IMR-90 (cell line): ENCODE data around the gene EXOC6B. TPM values are rescaled to one million over a fixed set of nuclear protein-coding genes. Genes with fewer than 3 reads are reported as not detected.
A peak's percentile ranks its signal among the peaks of the same experiment; 100 is the strongest.

Experiments used
- ATAC-seq: fragments of 200-7000 bp; cut with Tn5 transposase; 2 replicates; pipeline ENCODE4 v1.9.1; 2020; ENCODE audit warnings: low read depth, mild to moderate bottlenecking, moderate library complexity
- BruUV-seq: library from RNA; stranded (reverse); fragments of 400-500 nt; replicated peaks from 2 replicates; lab custom pipeline; 2021; lab: Mats Ljungman, UMichigan
- CTCF ChIA-PET: fragments of 300-600 bp; formaldehyde crosslinking; extraction: SDS; loops from one replicate; lab custom pipeline; 2021; ENCODE audit warnings: antibody characterized with exemption; lab: Yijun Ruan, JAX
- POLR2A ChIA-PET: fragments of 300-600 bp; sonication (Branson Sonifier 250); formaldehyde crosslinking; loops from one replicate; lab custom pipeline; 2022; ENCODE audit warnings: antibody characterized with exemption; ENCODE audit not compliant: unreplicated experiment; lab: Charles Lee
- DNase-seq: peaks from one replicate; pipeline ENCODE4 v3.0.0; 2013
- H2AFZ ChIP-seq: replicated peaks from 2 replicates; pipeline ENCODE3; 2013; ENCODE audit warnings: low read length, mild to moderate bottlenecking; ENCODE audit not compliant: poor library complexity
- H2AK5ac ChIP-seq: 2 replicates; pipeline ENCODE4 v1.6.1; 2013; ENCODE audit warnings: low read depth, low read length, inconsistent platforms
- H2AK9ac ChIP-seq: replicated peaks from 2 replicates; pipeline ENCODE3; 2013; ENCODE audit warnings: mild to moderate bottlenecking, low read depth, low read length, moderate library complexity; ENCODE audit not compliant: poor library complexity
- H2BK120ac ChIP-seq: 2 replicates; pipeline ENCODE4 v1.6.1; 2013; ENCODE audit warnings: low read depth, low read length, inconsistent platforms
- H2BK15ac ChIP-seq: 3 replicates; pipeline ENCODE4 v1.6.1; 2013; ENCODE audit warnings: low read depth, low read length, inconsistent platforms
- H2BK20ac ChIP-seq: 2 replicates; pipeline ENCODE4 v1.6.1; 2013; ENCODE audit warnings: low read depth, mild to moderate bottlenecking, inconsistent platforms, low read length, moderate library complexity
- H2BK5ac ChIP-seq: 2 replicates; pipeline ENCODE4 v1.6.1; 2013; ENCODE audit warnings: mild to moderate bottlenecking, low read depth, low read length, inconsistent platforms; ENCODE audit not compliant: poor library complexity, severe bottlenecking
- H3K14ac ChIP-seq: replicated peaks from 2 replicates; pipeline ENCODE4 v1.6.1; 2013; ENCODE audit warnings: low read depth, low read length, inconsistent platforms
- H3K18ac ChIP-seq: 2 replicates; pipeline ENCODE4 v1.6.1; 2013; ENCODE audit warnings: low read depth, low read length, control low read depth
- H3K23ac ChIP-seq: 2 replicates; pipeline ENCODE4 v1.6.1; 2013; ENCODE audit warnings: low read depth, low read length, inconsistent platforms
- H3K27ac ChIP-seq: 2 replicates; pipeline ENCODE4 v1.5.1; 2013; ENCODE audit warnings: mild to moderate bottlenecking, control low read depth, low read length; ENCODE audit not compliant: insufficient read depth
- H3K27me3 ChIP-seq: 2 replicates; pipeline ENCODE4 v1.6.1; 2013; ENCODE audit warnings: low read length; ENCODE audit not compliant: control insufficient read depth, insufficient read depth
- H3K36me3 ChIP-seq: 2 replicates; pipeline ENCODE4 v1.6.1; 2013; ENCODE audit warnings: low read length, mixed read lengths; ENCODE audit not compliant: control insufficient read depth, insufficient read depth
- H3K4ac ChIP-seq: 2 replicates; pipeline ENCODE4 v1.6.1; 2013; ENCODE audit warnings: low read depth, low read length, inconsistent platforms
- H3K4me1 ChIP-seq: 2 replicates; pipeline ENCODE4 v1.6.1; 2013; ENCODE audit warnings: low read length, mixed read lengths; ENCODE audit not compliant: control insufficient read depth, insufficient read depth
- H3K4me2 ChIP-seq: 2 replicates; pipeline ENCODE4 v1.6.1; 2013; ENCODE audit warnings: low read depth, mild to moderate bottlenecking, control low read depth, low read length, moderate library complexity
- H3K4me3 ChIP-seq: 2 replicates; pipeline ENCODE4 v1.5.1; 2013; ENCODE audit warnings: low read depth, mild to moderate bottlenecking, control low read depth, low read length, moderate library complexity; ENCODE audit not compliant: insufficient read depth
- H3K56ac ChIP-seq: 2 replicates; pipeline ENCODE4 v1.6.1; 2013; ENCODE audit warnings: low read length, inconsistent platforms; ENCODE audit not compliant: insufficient read depth; ENCODE audit errors: extremely low read depth
- H3K79me1 ChIP-seq, 2 experiments: 2 replicates each; pipeline ENCODE4 v1.6.1; 2013; ENCODE audit warnings: low read length in 2 of 2, inconsistent platforms in 1 of 2, low read depth in 1 of 2
- H3K9ac ChIP-seq: 2 replicates; pipeline ENCODE4 v1.6.1; 2013; ENCODE audit warnings: low read depth, low read length, control low read depth
- H3K9me1 ChIP-seq: 2 replicates; pipeline ENCODE4 v1.6.1; 2013; ENCODE audit warnings: low read length, inconsistent platforms; ENCODE audit not compliant: insufficient read depth
- H3K9me3 ChIP-seq: 2 replicates; pipeline ENCODE4 v1.6.1; 2013; ENCODE audit warnings: low read length; ENCODE audit not compliant: control insufficient read depth, insufficient read depth
- H4K20me1 ChIP-seq: 2 replicates; pipeline ENCODE4 v1.6.1; 2013; ENCODE audit warnings: low read length, inconsistent platforms; ENCODE audit not compliant: insufficient read depth
- H4K5ac ChIP-seq: 2 replicates; pipeline ENCODE4 v1.6.1; 2013; ENCODE audit warnings: mild to moderate bottlenecking, low read depth, low read length, control low read depth
- H4K8ac ChIP-seq, 2 experiments: 2 replicates each; pipeline ENCODE4 v1.6.1; 2013; ENCODE audit warnings: low read depth in 2 of 2, low read length in 2 of 2, control low read depth in 1 of 2, inconsistent platforms in 1 of 2
- H4K91ac ChIP-seq: 2 replicates; pipeline ENCODE4 v1.6.1; 2013; ENCODE audit warnings: low read depth, low read length, inconsistent platforms; ENCODE audit not compliant: insufficient read depth
- BHLHE40 ChIP-seq: fragments of 150-350 bp; IDR thresholded peaks from 2 replicates; pipeline ENCODE4 v1.6.1; 2016; ENCODE audit warnings: mild to moderate bottlenecking, low read depth, low read length
- CHD1 ChIP-seq: IDR thresholded peaks from 2 replicates; pipeline ENCODE4 v1.6.1; 2012; ENCODE audit warnings: low read depth, low read length, improper control_type of control experiment
- ELK1 ChIP-seq: fragments of 150-350 bp; IDR thresholded peaks from 2 replicates; pipeline ENCODE4 v1.6.1; 2016; ENCODE audit warnings: low read depth, mild to moderate bottlenecking, low read length, moderate library complexity, borderline replicate concordance
- MAZ ChIP-seq: IDR thresholded peaks from 2 replicates; pipeline ENCODE4 v1.6.1; 2012; ENCODE audit warnings: low read depth, mild to moderate bottlenecking, low read length, improper control_type of control experiment, moderate library complexity, borderline replicate concordance
- RCOR1 ChIP-seq: IDR thresholded peaks from 2 replicates; pipeline ENCODE4 v1.6.1; 2012; ENCODE audit warnings: mild to moderate bottlenecking, low read length, improper control_type of control experiment; ENCODE audit not compliant: insufficient replicate concordance
- USF2 ChIP-seq: fragments of 150-350 bp; IDR thresholded peaks from 2 replicates; pipeline ENCODE4 v1.6.1; 2017; ENCODE audit warnings: mild to moderate bottlenecking, antibody characterized with exemption, low read length, low read depth
- WGBS, 2 experiments: methylation state at CpG; one replicate each; pipeline versions ENCODE4 v1.1.5 to v1.1.7; 2013; ENCODE audit warnings: missing lambda C conversion rate in 2 of 2; ENCODE audit not compliant: insufficient read length in 1 of 2; ENCODE audit errors: extremely low coverage in 2 of 2; 5-methylcytosine and 5-hydroxymethylcytosine counted together
- dilution Hi-C: fragments of 300-500 bp; cut with HindIII; formaldehyde crosslinking; loops from one replicate; pipeline ENCODE4 v1.14.3; 2018; ENCODE audit warnings: low sequenced_read_pairs; ENCODE audit not compliant: unreplicated experiment
- in situ Hi-C: fragments of 300-500 bp; cut with MboI; formaldehyde crosslinking; loops from 3 replicates; pipeline ENCODE4 v1.14.3; 2019; ENCODE audit warnings: low sequenced_read_pairs, inconsistent platforms, mixed read lengths
- intact Hi-C: fragments of 100-400 bp; cut with micrococcal nuclease; formaldehyde crosslinking; loops from 2 replicates; pipeline ENCODE4 v1.10.0; 2022
- polyA plus RNA-seq, 3 experiments: library from polyadenylated mRNA; depleted of rRNA; stranded (reverse); fragments of >200 nt; gene quantifications; 2 replicates each; pipeline ENCODE4 v1.2.3, GENCODE V29; 2012; ENCODE audit warnings: low replicate concordance in 1 of 3
- total RNA-seq: library from RNA; depleted of rRNA; stranded (reverse); fragments of >200 nt; gene quantifications from 2 replicates; pipeline ENCODE4 v1.2.3, GENCODE V29; 2012

Gene EXOC6B
- total and polyA plus RNA-seq, 2 of the 4 experiments (the other 2 are of a cell fraction) = 10.2 to 29.4 TPM

- no peak overlapping the region for H4K5ac ChIP-seq
- H3K9ac ChIP-seq = no peak overlapping the region
- no peak overlapping the region for H2AFZ ChIP-seq
- H3K36me3 ChIP-seq = no peaks in the 10 kb centered on the region
- no peak overlapping the region for H4K91ac ChIP-seq
- H3K9me3 ChIP-seq = no peaks in the 10 kb centered on the region
- DNase-seq (no peak), ATAC-seq (peak; percentile 51; the same call in 1 of the 2 replicates)
- H2AK9ac ChIP-seq = no peak overlapping the region
- no peak overlapping the region for H2BK15ac ChIP-seq
- POLR2A ChIA-PET = no interaction called here
- H3K4me1 ChIP-seq = peaks cover 2% of the 10 kb centered on the region
- no peaks in the 10 kb centered on the region; a peak in 1 of 4 replicates for H3K79me1 ChIP-seq
- H3K27me3 ChIP-seq = no peaks in the 10 kb centered on the region
- no peak overlapping the region for H3K4me2 ChIP-seq
- H4K8ac ChIP-seq = no peak overlapping the region
- in situ Hi-C loops (no loop called here), intact Hi-C loops (no loop called here), dilution Hi-C loops (no loop called here)
- H3K4ac ChIP-seq = no peak overlapping the region
- no peak overlapping the region for H2BK5ac ChIP-seq
- CTCF ChIA-PET = no interaction called here
- no peak overlapping the region for H3K56ac ChIP-seq
- H3K23ac ChIP-seq = no peak overlapping the region
- H2BK120ac ChIP-seq = no peak overlapping the region
- BruUV-seq = no TSS peak
- no peak overlapping the region for H2BK20ac ChIP-seq
- no CpG with 5 or more reads among the region's 5 CpGs for WGBS, 2 experiments
- no peak for TF ChIP-seq ELK1
- TF ChIP-seq CHD1 = no peak
- no peak for TF ChIP-seq BHLHE40
- no peak for TF ChIP-seq MAZ
- no peak for TF ChIP-seq RCOR1
- no peak for TF ChIP-seq USF2
- H3K18ac ChIP-seq = peak overlapping the region; percentile 9; the same call in 1 of the 2 replicates
- no peak overlapping the region for H3K14ac ChIP-seq
- no peak overlapping the region for H2AK5ac ChIP-seq
- no peak overlapping the region for H3K27ac ChIP-seq
- H4K20me1 ChIP-seq = no peaks in the 10 kb centered on the region
- H3K4me3 ChIP-seq = no peak overlapping the region
- peaks cover 3% of the 10 kb centered on the region; the same call in 1 of the 2 replicates for H3K9me1 ChIP-seq
Measured at GRCh38 chr2:72235497-72236415, 590.1 kb downstream of the EXOC6B start.
